Measurements from ENCODE around the gene DNAI1.
"Not testable (repeated sequence)": the region's sequence is repeated elsewhere in the genome, so short reads cannot be mapped to it uniquely, and the experiment has no call there.

The DNAI1 gene

DNA sequence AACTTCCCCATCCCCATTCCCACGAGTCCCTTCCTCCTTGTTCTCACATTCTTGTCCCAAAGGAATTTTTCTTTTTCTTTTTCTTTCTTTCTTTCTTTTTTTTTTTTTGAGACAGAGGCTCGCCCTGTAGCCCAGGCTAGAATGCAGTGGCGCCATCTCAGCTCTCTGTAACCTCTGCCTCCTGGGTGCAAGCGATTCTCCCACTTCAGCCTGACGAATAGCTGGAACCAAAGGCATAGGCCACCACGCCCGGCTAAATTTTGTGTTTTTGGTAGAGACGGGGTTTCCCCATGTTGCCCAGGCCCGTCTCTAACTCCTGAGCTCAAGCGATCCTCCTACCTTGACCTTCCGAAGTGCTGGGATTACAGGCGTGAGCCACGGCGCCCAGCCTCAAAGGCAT is 751 bp downstream of the DNAI1 start:
- no peak for TF ChIP-seq POLR2A (IDR thresholded peaks at IDR 0.05; ENCODE audit: low read depth, low read length)
- FAIRE-seq (no peak), DNase-seq (ENCODE audit: insufficient read length, low spot score) (no peak)

DNA sequence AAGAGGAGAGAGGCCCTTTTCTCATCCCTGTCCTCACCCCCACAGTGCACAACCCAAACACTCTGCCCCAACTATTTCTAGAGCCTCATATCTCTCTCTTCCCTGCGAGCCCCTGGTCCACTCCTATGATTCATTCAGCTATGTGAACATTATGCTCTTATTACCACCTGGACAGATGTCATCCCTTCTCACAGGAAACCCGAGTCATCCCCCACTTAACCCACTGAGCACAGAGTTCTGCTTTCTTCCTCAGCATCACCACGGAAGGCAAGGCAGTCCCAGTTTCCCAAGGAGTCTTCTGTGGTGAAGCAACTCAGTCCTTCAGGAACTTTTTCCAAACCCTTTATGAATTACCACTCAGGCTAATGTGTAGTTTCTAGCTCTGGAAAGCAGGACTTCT is 1.3 kb downstream of the DNAI1 start:
- no peak for TF ChIP-seq POLR2A (IDR thresholded peaks at IDR 0.05; ENCODE audit: low read depth, low read length)
- FAIRE-seq (no peak), DNase-seq (ENCODE audit: insufficient read length, low spot score) (no peak)

DNA sequence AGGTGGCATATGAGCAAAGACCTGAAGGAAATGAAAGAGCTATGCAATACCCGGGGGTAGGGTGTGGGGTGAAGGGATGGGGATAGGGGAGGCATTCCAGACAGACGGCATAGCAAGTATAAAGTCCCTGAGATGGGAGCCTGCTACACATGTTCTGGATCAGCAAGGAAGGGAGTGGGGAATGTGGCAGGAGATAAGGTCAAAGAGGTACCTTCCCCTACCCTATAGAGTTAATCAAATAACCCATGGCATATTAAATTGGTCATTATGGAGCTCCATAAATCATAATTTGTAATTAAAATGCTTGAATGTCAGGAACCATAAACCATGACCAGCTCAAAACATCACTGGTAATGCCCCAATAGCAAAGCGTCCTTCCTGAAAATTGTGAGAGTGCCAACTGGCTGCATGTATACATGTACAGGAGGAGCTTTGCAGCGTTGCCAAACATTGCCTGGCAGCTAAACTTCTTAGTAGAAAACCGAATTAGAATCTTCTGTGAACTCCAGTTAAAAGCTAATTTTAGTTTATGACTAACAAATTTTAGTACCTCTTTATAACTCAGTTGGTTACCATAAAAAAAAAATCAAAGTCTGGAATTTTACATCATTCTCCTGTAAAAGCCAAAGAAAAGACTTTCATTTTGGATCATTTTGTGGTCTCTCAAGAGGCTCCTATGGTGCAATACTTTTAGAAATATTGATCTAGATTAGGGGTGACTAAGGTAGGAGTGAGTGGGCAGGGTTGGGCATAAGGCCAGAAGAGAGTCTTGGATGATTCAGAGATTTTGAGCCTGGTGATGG is 4.7 kb downstream of the DNAI1 start:
- DNase-seq (ENCODE audit: insufficient read length, low spot score) (peak; percentile 33), FAIRE-seq (no peak)
- no peak for TF ChIP-seq POLR2A (IDR thresholded peaks at IDR 0.05; ENCODE audit: low read depth, low read length)

DNA sequence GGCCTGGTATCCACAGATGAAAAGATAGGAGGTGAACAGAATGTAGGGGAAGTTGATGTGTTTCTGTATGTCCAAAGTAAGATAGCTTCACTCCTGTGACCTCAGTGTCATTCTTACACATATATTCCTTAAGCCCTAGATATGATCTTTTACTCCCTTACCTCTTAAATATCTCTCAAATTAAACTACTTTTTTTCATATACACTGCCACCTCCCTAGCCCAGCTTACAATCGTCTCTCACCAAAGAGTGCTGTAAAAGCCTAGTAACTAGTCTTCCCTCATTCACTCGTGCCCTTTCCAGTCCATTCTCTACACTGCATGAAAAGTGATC is 5.3 kb downstream of the DNAI1 start:
- DNase-seq (ENCODE audit: insufficient read length, low spot score), result no peak
- no peak for TF ChIP-seq POLR2A (IDR thresholded peaks at IDR 0.05; ENCODE audit: low read depth, low read length)
- no peak for FAIRE-seq

DNA sequence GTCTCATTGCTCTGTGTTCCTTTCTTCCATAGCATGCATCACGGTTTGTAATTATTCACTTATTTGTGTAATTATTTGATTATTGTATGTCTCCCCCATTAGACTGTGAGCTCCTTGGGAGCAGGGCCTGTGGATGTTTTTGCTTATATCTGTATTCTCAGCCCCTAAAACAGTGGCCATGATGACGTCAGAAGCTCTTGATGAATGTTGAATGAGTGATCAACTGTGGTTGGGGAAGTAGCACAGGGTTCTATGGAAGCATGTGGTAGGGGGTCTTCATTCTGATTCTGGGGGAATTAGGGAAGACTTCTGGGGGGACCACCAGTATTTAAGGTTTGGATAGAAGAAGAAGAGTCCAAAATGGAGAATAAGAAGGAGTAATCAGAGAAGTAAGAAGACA is 6.0 kb downstream of the DNAI1 start:
- FAIRE-seq (no peak), DNase-seq (ENCODE audit: insufficient read length, low spot score) (no peak)
- TF ChIP-seq POLR2A (IDR thresholded peaks at IDR 0.05; ENCODE audit: low read depth, low read length), result no peak

DNA sequence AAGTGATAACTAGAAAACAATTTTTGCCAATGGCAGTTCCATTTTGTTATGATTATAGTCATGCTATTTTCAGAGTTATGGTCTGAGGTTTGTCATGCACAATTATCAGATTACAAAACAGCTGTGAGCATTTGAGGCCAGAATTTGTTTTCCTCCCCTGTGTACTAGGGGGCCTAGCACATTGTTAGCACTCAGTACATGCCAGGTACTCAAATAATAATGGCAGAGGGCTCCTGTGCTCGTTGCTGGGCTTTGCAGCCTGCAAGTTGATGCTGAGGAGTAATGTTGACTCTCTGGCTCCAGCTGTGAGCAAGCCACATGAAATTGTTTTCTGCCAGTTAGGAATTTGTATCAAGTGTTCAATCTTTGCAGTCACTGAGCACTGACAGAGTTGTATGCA is 6.9 kb downstream of the DNAI1 start:
- DNase-seq (ENCODE audit: insufficient read length, low spot score) (no peak), FAIRE-seq (no peak)
- TF ChIP-seq POLR2A (IDR thresholded peaks at IDR 0.05; ENCODE audit: low read depth, low read length), result no peak

DNA sequence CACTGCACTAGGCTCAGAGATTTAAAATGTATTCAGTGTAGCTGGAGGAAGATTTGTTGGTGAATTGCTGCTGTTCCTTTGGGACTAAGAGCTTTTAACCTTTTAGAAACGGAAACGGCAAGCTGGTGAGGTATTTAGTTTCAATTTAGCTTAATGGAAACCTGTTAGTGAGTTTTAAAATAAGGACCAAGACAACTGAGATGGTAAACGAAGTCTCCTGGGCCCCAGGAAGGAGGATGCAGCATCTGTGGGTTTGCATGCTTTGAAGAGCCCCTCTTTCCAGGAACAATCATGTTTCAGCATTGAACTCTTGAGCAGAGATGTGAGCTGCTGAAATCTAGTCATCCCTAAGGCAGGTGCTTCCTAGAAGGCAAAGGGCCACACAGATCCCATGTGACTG is 16.5 kb downstream of the DNAI1 start:
- DNase-seq (ENCODE audit: insufficient read length, low spot score) (no peak), FAIRE-seq (no peak)
- no peak for TF ChIP-seq POLR2A (IDR thresholded peaks at IDR 0.05; ENCODE audit: low read depth, low read length)

DNA sequence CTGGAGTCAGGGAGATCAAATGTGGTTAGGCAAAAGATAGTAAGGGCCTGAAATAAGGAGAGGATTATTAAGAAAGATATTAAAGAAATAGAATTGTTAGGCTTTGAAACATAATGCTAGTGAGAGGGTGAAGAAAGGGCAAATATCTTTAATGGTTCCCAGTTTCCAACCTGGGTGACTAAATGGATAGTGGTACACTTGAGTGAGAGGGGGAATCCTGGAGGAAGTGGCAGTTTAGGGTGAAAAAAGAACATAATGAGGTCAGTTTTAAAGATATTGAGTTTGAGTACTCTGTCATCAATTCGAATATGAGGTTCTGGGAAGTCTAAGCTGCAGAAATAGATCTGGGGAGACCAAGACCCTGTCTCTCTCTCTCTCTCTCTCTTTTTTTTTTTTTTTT is 18.9 kb downstream of the DNAI1 start:
- no peak for DNase-seq (ENCODE audit: insufficient read length, low spot score)
- TF ChIP-seq POLR2A (IDR thresholded peaks at IDR 0.05; ENCODE audit: low read depth, low read length), result no peak
- FAIRE-seq, result no peak

DNA sequence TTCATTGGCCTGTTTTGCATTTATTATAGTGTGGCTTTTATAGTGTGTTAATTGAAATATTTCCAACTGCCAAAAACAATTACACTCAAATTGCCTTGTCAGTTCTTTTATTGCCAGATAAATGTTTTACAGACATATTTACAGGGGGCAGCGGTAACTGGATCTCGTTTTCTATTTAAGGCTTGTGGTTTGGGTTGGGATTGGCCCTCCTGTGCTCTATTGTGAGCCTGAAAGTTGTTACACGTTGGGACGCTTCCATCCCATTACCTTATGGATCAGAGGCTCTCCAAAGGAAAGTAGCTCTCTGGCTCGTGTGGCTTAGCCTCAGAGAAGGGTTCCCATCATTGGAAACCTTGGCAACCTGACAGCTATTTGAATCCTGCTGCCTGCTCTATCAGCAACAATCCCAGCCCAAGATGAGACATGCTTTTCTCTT is 20.8 kb downstream of the DNAI1 start:
- TF ChIP-seq POLR2A (IDR thresholded peaks at IDR 0.05; ENCODE audit: low read depth, low read length), result no peak
- no peak for DNase-seq (ENCODE audit: insufficient read length, low spot score)
- no peak for FAIRE-seq

DNA sequence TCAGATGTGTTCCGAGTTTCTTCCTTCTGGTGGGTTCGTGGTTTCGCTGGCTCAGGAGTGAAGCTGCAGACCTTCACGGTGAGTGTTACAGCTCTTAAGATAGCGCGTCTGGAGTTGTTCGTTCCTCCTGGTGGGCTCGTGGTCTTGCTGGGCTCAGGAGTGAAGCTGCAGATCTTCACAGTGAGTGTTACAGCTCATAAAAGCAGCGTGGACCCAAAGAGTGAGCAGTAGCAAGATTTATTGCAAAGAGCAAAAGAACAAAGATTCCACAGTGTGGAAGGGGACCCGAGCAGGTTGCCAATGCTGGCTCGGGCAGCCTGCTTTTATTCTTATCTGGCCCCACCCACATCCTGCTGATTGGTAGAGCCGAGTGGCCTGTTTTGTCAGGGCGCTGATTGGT is 23.0 kb downstream of the DNAI1 start:
- FAIRE-seq; DNase-seq (ENCODE audit: insufficient read length, low spot score): not testable (repeated sequence)

DNA sequence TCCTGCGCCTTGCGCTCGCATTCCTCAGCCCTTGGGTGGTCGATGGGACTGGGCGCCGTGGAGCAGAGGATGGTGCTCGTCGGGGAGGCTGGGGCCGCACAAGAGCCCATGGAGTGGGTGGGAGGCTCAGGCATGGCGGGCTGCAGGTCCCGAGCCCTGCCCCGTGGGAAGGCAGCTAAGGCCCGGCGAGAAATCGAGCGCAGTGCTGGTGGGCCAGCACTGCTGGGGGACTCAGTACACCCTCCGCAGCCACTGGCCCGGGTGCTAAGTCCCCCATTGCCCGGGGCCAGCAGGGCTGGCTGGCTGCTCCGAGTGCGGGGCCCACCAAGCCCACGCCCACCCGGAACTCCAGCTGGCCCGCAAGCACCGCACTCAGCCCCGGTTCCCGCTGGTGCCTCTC is 24.1 kb downstream of the DNAI1 start:
- DNase-seq (ENCODE audit: insufficient read length, low spot score); FAIRE-seq: not testable (repeated sequence)

DNA sequence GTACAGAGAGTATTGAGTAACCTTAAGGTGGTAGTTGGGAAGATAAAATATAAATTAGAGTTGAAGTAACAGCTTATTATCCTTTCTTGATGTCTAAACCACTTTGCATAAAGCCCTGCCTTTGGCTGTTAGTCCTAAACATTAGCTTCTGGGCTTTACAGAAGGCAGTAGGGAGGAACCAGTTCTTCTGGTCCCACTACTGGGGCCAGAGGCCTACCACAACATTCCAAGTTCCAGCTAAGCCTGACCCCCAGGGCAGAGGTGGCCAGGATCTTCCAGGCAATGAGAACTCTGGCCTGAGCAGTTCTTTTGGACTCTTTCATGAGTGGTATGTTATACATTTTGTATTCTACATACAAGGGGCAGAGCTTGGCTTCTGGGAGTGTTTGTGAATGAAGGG is 26.1 kb downstream of the DNAI1 start:
- DNase-seq (ENCODE audit: insufficient read length, low spot score), result no peak
- no peak for TF ChIP-seq POLR2A (IDR thresholded peaks at IDR 0.05; ENCODE audit: low read depth, low read length)
- FAIRE-seq, result no peak

DNA sequence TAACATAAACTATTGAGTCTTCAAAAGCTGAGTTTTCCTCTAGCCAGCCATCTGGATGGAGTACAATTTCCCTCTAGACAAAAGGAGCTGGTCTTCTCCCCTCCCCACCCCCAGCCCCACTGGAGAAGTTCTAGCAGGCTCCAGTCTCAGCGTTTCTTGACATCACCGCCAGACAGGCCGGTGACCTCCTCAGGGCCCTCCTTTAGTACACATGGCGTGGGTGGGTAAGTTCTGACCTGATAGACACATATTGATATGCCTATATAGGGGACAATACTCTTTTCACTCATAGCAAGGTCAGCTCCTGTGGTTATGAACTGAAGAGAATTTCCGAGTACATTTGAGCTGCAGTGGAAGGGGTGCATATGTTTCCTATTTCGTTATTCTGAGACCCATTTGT is 27.2 kb downstream of the DNAI1 start:
- no peak for FAIRE-seq
- no peak for DNase-seq (ENCODE audit: insufficient read length, low spot score)
- no peak for TF ChIP-seq POLR2A (IDR thresholded peaks at IDR 0.05; ENCODE audit: low read depth, low read length)

DNA sequence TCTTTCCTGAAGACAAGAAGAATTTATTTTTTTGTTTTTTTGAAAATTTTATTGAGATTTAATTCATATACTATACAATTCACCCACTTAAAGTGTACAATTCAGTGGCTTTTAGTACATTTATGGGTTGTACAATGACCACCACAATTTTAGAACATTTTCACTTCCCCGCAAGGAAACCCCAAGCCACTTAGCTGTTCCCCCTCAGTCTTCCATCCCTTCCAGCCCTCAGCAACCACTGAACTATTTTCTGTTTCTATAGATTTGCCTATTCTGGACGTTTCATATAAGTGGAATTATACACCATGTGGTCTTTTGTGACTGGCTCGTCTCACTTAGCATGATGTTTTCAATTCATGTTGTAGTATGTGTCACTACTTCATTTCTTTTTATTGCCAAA is 28.0 kb downstream of the DNAI1 start:
- TF ChIP-seq POLR2A (IDR thresholded peaks at IDR 0.05; ENCODE audit: low read depth, low read length), result no peak
- FAIRE-seq (no peak), DNase-seq (ENCODE audit: insufficient read length, low spot score) (no peak)

DNA sequence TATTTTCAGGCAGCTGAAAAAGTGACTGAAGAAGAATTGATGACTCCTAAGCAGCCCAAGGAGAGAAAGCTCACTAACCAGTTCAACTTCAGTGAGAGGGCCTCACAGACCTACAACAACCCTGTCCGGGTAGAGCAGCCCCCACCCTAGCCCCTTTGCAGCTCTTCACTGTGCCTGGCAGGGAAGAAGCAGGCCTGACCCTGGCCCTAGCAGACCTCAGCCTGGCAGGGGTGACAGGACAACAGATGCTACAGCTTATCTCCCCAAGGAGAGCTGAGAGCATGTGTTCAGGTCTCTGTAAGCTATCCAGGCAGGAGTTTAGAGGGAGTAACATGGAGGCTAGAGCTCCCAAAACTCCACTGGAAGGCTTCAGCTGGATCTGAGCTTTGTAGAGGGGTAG is 31.8 kb downstream of the DNAI1 start:
- no peak for FAIRE-seq

DNA sequence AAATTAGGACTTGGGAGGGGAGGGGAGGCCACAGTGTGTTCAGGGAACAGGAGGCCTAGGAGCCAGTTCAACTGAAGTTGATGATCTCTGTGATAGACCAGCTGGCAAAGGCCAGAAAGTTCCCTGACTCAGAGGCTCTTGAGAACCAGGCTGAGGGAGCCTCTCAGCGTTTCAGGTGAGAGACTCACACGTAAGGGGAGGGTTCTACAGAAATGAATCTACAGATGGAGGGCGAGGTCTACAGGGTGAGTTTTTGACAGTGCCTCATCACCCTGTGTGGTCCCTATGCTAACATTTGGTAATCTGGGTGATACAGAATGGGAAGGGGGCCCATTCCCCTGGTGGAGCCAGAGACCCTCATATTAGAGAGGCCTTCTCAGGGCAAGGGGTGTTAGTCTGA is 32.2 kb downstream of the DNAI1 start:
- TF ChIP-seq POLR2A (IDR thresholded peaks at IDR 0.05; ENCODE audit: low read depth, low read length), result no peak
- FAIRE-seq, result no peak
- DNase-seq (ENCODE audit: insufficient read length, low spot score), result no peak

More for the DNA sequence above, 31.8 kb downstream of the DNAI1 start:
- TF ChIP-seq POLR2A (IDR thresholded peaks at IDR 0.05; ENCODE audit: low read depth, low read length), result no peak
- no peak for DNase-seq (ENCODE audit: insufficient read length, low spot score)

Data from H54 (cell line).